ENCODE measurements around the gene LIPG. TPM values are rescaled to one million over a fixed set of nuclear protein-coding genes. Genes with fewer than 3 reads are reported as not detected.

The LIPG gene
- total RNA-seq, 4 donors from 2014 or later: 8.0 TPM; not detected in 3

DNA sequence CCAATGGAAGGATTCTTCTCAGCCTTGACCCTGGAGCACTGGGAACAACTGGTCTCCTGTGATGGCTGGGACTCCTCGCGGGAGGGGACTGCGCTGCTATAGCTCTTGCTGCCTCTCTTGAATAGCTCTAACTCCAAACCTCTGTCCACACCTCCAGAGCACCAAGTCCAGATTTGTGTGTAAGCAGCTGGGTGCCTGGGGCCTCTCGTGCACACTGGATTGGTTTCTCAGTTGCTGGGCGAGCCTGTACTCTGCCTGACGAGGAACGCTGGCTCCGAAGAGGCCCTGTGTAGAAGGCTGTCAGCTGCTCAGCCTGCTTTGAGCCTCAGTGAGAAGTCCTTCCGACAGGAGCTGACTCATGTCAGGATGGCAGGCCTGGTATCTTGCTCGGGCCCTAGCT lies 28.8 kb downstream of the LIPG start:
- no peaks in the 10 kb centered on the region for H3K9me3 ChIP-seq
- H3K4me3 ChIP-seq: no peak overlapping the region
- intact Hi-C loops (cut with DNase I; ENCODE audit: low total_unique reads): no loop called here
- H3K4me1 ChIP-seq: no peaks in the 10 kb centered on the region
- TF ChIP-seq, protein P1, sequence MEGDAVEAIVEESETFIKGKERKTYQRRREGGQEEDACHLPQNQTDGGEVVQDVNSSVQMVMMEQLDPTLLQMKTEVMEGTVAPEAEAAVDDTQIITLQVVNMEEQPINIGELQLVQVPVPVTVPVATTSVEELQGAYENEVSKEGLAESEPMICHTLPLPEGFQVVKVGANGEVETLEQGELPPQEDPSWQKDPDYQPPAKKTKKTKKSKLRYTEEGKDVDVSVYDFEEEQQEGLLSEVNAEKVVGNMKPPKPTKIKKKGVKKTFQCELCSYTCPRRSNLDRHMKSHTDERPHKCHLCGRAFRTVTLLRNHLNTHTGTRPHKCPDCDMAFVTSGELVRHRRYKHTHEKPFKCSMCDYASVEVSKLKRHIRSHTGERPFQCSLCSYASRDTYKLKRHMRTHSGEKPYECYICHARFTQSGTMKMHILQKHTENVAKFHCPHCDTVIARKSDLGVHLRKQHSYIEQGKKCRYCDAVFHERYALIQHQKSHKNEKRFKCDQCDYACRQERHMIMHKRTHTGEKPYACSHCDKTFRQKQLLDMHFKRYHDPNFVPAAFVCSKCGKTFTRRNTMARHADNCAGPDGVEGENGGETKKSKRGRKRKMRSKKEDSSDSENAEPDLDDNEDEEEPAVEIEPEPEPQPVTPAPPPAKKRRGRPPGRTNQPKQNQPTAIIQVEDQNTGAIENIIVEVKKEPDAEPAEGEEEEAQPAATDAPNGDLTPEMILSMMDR (IDR thresholded peaks at IDR 0.05): no peak
- TF ChIP-seq POLR2A (IDR thresholded peaks at IDR 0.05): no peak
- H3K27me3 ChIP-seq: no peaks in the 10 kb centered on the region
- H3K36me3 ChIP-seq: no peaks in the 10 kb centered on the region
- no peak overlapping the region for H3K27ac ChIP-seq
- no peak for DNase-seq

DNA sequence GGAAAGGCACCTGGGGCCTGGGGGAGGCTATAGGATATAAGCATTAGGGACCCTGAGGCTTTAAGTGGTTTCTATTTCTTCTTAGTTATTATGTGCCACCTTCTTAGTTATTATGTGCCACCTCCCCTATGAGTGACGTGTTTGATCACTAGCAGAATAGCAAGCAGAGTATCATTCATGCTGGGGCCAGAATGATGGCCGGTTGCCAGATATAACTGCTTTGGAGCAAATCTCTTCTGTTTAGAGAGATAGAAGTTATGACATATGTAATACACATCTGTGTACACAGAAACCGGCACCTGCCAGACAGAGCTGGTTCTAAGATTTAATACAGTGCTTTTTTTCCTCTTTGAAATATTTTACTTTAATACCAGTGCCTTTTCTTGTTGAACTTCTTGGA lies 29.4 kb downstream of the LIPG start:
- no peaks in the 10 kb centered on the region for H3K4me1 ChIP-seq
- no peak for TF ChIP-seq POLR2A (IDR thresholded peaks at IDR 0.05)
- TF ChIP-seq, protein P1 (IDR thresholded peaks at IDR 0.05): no peak

DNA sequence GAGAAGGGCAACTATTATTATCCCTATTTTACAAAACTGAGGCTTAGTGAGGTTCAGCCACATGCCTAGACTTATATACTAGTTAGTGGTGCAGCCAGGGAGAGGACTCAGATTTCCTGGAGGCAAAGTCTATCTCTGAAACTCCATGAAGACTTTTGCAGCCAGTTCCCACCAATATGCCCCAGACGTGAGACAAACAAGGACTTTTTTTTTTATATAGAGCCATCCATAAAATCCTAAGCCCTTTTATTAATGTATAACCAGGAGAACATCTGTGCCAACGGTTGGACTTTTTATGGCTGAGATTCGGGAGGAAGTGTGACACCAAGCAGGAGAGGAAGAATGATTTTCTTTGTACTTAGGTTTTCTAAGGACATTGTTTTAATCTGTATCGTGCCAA lies 29.9 kb downstream of the LIPG start:
- intact Hi-C loops (cut with DNase I; ENCODE audit: low total_unique reads): no loop called here
- Histone ChIP-seq H3K4me3 (no peak overlapping the region), H3K9me3 (no peaks in the 10 kb centered on the region), H3K4me1 (no peaks in the 10 kb centered on the region), H3K36me3 (no peaks in the 10 kb centered on the region), H3K27me3 (no peaks in the 10 kb centered on the region), H3K27ac (no peak overlapping the region)
- TF ChIP-seq, protein P1 (IDR thresholded peaks at IDR 0.05): no peak
- no peak for TF ChIP-seq POLR2A (IDR thresholded peaks at IDR 0.05)
- no peak for DNase-seq

More for the DNA sequence above, 29.4 kb downstream of the LIPG start:
- no peaks in the 10 kb centered on the region for H3K27me3 ChIP-seq
- intact Hi-C loops (cut with DNase I; ENCODE audit: low total_unique reads): no loop called here
- H3K4me3 ChIP-seq: no peak overlapping the region
- no peaks in the 10 kb centered on the region for H3K36me3 ChIP-seq
- H3K9me3 ChIP-seq: no peaks in the 10 kb centered on the region
- DNase-seq: no peak
- no peak overlapping the region for H3K27ac ChIP-seq

DNA sequence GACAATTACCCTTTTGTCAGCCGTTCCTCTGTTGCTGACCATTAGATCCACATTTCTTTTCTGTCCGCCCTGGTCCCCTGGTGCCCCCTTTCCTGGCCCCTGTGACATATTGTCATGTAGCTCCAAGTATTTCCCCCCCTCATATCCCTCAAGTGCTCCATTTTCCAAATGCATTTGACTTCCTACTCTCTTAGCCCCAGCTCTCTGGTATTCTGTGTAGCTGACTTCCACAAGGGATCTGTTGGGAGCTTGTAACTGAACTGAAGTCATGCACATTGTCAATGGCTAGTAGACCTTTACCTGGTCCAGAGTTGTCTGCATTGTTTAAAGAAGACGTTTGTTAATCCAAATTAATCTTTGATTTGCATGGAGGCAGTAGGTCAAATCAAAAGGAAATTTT lies 34.8 kb downstream of the LIPG start:
- no peaks in the 10 kb centered on the region for H3K27me3 ChIP-seq
- intact Hi-C loops (cut with DNase I; ENCODE audit: low total_unique reads): no loop called here
- H3K27ac ChIP-seq: no peak overlapping the region
- no peak overlapping the region for H3K4me3 ChIP-seq
- DNase-seq: no peak
- H3K36me3 ChIP-seq: no peaks in the 10 kb centered on the region
- TF ChIP-seq, protein P1 (IDR thresholded peaks at IDR 0.05): no peak
- TF ChIP-seq POLR2A (IDR thresholded peaks at IDR 0.05): no peak
- H3K9me3 ChIP-seq: no peaks in the 10 kb centered on the region
- H3K4me1 ChIP-seq: no peaks in the 10 kb centered on the region

DNA sequence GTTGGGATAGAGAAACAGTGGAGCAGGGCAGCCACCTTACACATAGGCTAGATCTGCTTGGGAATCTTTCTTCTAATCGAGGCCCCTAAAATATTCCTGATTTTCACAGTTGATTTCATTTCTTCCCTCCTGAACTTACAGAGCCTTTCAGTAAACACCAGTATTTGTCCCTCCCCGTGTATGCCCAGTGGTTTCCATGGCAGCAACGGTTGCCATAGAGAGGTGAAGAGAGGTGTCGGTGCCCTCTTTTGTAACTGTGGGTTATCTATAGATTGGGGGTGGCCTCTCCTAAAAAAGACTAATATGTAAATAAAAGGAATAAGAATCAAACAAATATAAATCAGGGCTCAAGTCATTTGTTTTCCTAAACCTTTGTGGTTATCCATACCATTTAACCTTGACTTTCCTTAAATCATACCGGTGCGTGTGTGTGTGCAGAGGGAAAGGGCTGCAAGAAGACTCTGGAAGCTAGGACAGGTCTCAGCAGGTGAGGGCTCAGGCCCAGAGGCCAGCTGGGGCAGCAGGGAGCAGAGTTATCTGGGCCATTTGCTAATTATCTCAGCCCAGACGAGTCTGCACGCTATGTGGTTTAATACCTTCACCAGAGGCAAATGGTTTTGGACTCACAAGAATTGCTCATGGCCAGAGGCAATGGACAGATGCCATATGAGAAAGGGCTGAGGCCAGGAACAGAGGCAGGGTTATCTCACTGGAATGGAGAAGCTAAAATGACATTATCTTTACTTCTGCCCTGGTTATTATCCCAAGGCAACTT lies 35.5 kb downstream of the LIPG start:
- no peak overlapping the region for H3K27ac ChIP-seq
- no peaks in the 10 kb centered on the region for H3K27me3 ChIP-seq
- DNase-seq: no peak
- H3K4me3 ChIP-seq: no peak overlapping the region
- TF ChIP-seq, protein P1 (IDR thresholded peaks at IDR 0.05): no peak
- no peak for TF ChIP-seq POLR2A (IDR thresholded peaks at IDR 0.05)
- intact Hi-C loops (cut with DNase I; ENCODE audit: low total_unique reads): no loop called here
- no peaks in the 10 kb centered on the region for H3K9me3 ChIP-seq
- no peaks in the 10 kb centered on the region for H3K36me3 ChIP-seq
- no peaks in the 10 kb centered on the region for H3K4me1 ChIP-seq
